Prostate gland (tissue), 2 donors: ENCODE data around the gene ZNF44.

Source experiments
- CTCF ChIP-seq, 4 experiments: fragments of 200-600 bp in 2 of 4; fragments of 450-650 bp in 2 of 4; sonication (generic) in 2 of 4; IDR thresholded peaks; 1 replicate in 3 of 4; 2 replicates in 1 of 4; pipeline ENCODE4 v1.5.1; 2016 to 2019; ENCODE audit warnings: antibody characterized with exemption in 4 of 4, mild to moderate bottlenecking in 2 of 4, moderate library complexity in 2 of 4
- POLR2A ChIP-seq: fragments of 450-650 bp; IDR thresholded peaks from one replicate; pipeline ENCODE4 v1.6.1; 2016; ENCODE audit warnings: antibody characterized with exemption, mild to moderate bottlenecking
- POLR2AphosphoS5 ChIP-seq: sonication (generic); formaldehyde crosslinking; IDR thresholded peaks from one replicate; pipeline ENCODE4 v1.6.1; 2017; ENCODE audit warnings: antibody characterized with exemption

- TF ChIP-seq CTCF (IDR thresholded peaks at IDR 0.05) (no peak), POLR2AphosphoS5 (no peak), POLR2A (no peak)
Observed at GRCh38 chr19:12261554-12261953, 33.1 kb downstream of the ZNF44 start.
